Mucosa of rectum (tissue), 2 donors: ENCODE data around the gene FAM184A.
"Not testable (repeated sequence)": the region's sequence is repeated elsewhere in the genome, so short reads cannot be mapped to it uniquely, and the experiment has no call there.

Experiments used
- H3K27ac ChIP-seq, 2 donors: one replicate each; pipeline ENCODE4 v1.7.0; 2013; ENCODE audit warnings: inconsistent platforms in 2 of 2, low read depth in 2 of 2, low read length in 2 of 2
- H3K27me3 ChIP-seq, 2 donors: one replicate each; pipeline ENCODE4 v1.7.0; 2013; ENCODE audit warnings: low read length in 2 of 2; ENCODE audit not compliant: control insufficient read depth in 2 of 2, insufficient read depth in 2 of 2
- H3K36me3 ChIP-seq, 2 donors: one replicate each; pipeline ENCODE4 v1.7.0; 2013; ENCODE audit warnings: low read length in 2 of 2; ENCODE audit not compliant: control insufficient read depth in 2 of 2, insufficient read depth in 2 of 2
- H3K4me1 ChIP-seq, 2 donors: one replicate each; pipeline ENCODE4 v1.7.0; 2013; ENCODE audit warnings: low read length in 2 of 2, mild to moderate bottlenecking in 1 of 2; ENCODE audit not compliant: control insufficient read depth in 2 of 2, insufficient read depth in 2 of 2
- H3K4me3 ChIP-seq, 2 donors: one replicate each; pipeline ENCODE4 v1.7.0; 2013; ENCODE audit warnings: low read length in 2 of 2
- H3K9ac ChIP-seq, 2 donors: one replicate each; pipeline ENCODE4 v1.7.0; 2013; ENCODE audit warnings: low read length in 2 of 2, low read depth in 1 of 2, mild to moderate bottlenecking in 1 of 2
- H3K9me3 ChIP-seq, 2 donors: one replicate each; pipeline ENCODE4 v1.7.0; 2013; ENCODE audit warnings: low read length in 2 of 2; ENCODE audit not compliant: control insufficient read depth in 2 of 2
- donor health status: healthy.
- donor health status: Normal muscosa, but diverticular disease.

The FAM184A gene

DNA sequence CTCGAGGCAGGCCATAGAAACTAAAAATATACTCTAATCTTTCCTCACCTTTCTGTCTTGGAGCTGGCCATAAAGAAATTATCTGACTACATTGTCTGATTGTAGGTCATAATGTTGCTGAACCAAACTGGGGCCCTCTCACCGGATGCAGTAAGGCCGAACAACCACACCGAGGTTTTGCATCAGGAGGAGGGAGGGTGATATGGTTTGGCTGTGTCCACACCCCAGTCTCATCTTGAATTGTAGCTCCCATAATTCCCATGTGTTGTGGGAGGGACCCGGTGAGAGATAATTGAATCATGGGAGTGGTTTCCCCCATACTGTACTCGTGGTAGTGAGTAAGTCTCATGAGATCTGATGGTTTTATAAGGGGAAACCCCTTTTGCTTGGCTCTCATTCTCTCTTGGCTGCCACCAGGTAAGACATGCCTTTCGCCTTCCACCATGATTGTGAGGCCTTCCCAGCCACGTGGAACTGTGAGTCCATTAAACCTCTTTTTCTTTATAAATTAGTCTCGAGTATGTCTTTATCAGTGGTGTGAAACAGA, 19.4 kb upstream of the FAM184A start:
- not testable (repeated sequence) for H3K9ac ChIP-seq, H3K4me1 ChIP-seq, H3K27me3 ChIP-seq, H3K4me3 ChIP-seq, H3K9me3 ChIP-seq, H3K27ac ChIP-seq, H3K36me3 ChIP-seq

DNA sequence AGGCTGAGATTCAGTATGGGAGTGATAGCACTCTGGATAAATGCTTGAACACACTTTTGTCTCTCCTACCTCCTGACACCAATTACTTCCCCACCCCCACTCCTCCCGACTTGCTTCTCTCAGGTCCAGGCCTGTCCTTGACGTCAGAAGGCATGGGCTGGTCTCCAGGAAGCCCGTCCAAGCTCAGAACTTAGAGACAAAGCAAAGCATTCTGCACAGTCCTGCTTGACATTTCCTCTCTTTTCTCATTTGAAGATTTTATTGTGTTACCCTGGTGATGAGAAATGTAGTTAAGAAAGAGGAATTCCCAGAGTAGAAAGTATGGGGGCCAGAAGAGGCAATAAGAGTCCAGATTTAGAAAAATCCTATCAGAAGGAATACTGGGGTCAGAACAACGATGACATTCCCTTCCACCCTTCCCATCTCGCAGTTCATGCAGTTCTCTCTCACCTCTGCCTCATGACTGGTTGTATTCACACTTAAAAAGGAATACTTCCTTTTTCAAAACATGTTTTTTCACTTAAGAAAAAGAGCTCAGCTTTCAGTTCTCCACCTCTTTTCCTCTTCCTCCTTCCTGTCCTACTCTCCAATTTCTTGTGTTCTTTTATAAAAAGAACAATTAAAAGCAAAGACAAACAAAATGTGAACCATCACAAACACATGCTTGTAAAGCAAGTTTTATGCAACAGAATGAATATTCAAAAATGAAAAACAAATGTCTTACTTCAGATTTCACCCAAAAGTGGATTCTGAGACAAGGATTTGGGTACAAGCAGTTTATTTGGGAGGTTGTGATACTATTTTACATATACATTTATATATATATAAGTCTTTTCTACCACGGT, 18.5 kb upstream of the FAM184A start:
- Histone ChIP-seq H3K4me1 (no peaks in the 10 kb centered on the region), H3K4me3 (no peak overlapping the region), H3K36me3 (no peaks in the 10 kb centered on the region), H3K9ac (no peak overlapping the region), H3K9me3 (no peaks in the 10 kb centered on the region), H3K27me3 (no peaks in the 10 kb centered on the region), H3K27ac (no peak overlapping the region)

DNA sequence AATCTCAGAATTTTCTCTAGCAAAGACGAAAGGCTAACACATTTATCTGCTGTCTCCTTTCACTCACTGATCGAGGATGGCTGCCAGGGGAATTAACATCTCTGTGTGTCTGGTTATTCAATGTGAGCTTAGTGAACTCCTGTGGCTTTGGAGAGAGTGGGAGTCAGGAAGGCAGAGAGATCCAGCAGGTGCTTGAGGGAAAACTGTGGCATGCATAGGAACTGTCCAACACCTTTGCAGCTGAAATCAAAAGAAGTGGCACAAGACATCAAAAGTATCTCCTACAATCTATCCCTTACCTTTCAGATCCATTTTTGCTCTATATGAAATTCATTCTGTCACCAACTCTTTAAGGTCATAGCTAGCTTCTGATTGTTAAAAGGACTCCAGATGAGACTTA, 11.8 kb upstream of the FAM184A start:
- Histone ChIP-seq H3K4me3 (no peak overlapping the region), H3K36me3 (no peaks in the 10 kb centered on the region), H3K9ac (no peak overlapping the region), H3K9me3 (no peaks in the 10 kb centered on the region), H3K27ac (no peak overlapping the region), H3K4me1 (no peaks in the 10 kb centered on the region), H3K27me3 (no peaks in the 10 kb centered on the region)

DNA sequence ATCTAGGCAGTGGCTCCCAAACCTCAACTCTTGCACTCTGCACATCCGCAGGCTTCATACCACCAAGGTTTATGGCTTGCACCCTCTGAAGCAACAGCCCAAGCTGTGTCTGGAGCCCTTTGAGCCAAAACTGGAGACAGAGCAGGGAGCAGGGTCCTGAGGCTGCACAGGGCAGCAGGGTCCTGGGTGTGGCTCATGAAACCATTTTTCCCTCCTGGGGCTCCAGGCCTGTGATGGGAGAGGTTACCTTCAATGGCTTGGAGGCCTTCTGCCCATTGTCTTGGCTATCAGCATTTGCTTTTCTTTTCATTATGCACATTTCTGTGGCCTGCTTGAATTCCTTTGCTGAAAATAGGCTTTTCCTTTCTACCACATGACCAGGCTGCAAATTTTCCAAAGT, 6.3 kb upstream of the FAM184A start:
- no peaks in the 10 kb centered on the region for H3K36me3 ChIP-seq
- no peaks in the 10 kb centered on the region for H3K9me3 ChIP-seq
- H3K4me3 ChIP-seq, result no peak overlapping the region
- no peaks in the 10 kb centered on the region for H3K4me1 ChIP-seq
- H3K9ac ChIP-seq, result no peak overlapping the region
- no peak overlapping the region for H3K27ac ChIP-seq
- peaks cover 0 to 4% of the 10 kb centered on the region in 2 donors for H3K27me3 ChIP-seq

DNA sequence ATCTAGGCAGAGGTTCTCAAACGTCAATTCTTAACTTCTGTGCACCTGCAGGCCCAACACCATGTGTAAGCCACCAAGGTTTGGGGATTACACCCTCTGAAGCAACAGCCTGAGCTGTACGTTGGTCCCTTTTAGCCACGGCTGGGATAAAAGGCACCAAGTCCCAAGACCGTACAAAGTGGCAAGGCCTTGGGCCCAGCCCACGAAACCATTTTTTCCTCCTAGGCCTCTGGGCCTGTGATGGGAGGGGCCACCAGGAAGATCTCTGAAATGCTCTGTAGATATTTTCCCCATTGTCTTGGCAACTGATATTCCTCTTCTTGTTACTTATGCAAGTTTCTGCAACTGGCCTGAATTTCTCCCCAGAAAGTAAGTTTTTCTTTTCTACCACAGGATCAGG, 4.5 kb upstream of the FAM184A start:
- Histone ChIP-seq H3K27ac (no peak overlapping the region), H3K9ac (no peak overlapping the region), H3K4me3 (no peak overlapping the region), H3K4me1 (peaks cover 1 to 3% of the 10 kb centered on the region in 2 donors), H3K27me3 (peaks cover 0 to 5% of the 10 kb centered on the region in 2 donors), H3K9me3 (no peaks in the 10 kb centered on the region), H3K36me3 (no peaks in the 10 kb centered on the region)

DNA sequence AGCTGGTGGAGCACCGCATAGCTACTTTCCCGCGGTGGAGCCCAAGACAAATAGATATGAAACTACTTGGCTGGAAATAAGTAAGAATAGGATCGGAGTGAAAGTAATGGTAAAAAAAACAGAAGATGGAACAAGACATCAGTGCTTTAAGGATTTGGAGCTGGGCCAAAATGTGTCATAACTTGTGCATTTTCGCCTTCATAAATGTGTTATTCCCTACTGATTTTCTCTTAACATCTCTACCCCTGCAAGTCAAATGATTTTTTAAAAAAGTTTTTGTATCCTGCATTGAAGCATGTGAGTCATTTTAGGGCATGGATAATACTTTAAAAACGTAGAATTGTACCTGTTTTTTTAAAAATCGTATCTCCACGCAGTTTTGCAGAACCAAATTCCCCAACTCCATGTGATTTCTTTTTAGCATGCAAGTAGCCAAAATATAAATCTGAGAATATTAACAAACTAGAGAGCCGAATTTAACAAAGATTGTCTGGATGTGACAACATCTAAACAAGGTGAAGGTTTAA, 882 bp upstream of the FAM184A start:
- H3K27ac ChIP-seq, result no peak overlapping the region
- H3K9ac ChIP-seq, result peak overlapping the region; percentile 36 to 52
- H3K4me3 ChIP-seq, result peak overlapping the region; percentile 60 to 83

DNA sequence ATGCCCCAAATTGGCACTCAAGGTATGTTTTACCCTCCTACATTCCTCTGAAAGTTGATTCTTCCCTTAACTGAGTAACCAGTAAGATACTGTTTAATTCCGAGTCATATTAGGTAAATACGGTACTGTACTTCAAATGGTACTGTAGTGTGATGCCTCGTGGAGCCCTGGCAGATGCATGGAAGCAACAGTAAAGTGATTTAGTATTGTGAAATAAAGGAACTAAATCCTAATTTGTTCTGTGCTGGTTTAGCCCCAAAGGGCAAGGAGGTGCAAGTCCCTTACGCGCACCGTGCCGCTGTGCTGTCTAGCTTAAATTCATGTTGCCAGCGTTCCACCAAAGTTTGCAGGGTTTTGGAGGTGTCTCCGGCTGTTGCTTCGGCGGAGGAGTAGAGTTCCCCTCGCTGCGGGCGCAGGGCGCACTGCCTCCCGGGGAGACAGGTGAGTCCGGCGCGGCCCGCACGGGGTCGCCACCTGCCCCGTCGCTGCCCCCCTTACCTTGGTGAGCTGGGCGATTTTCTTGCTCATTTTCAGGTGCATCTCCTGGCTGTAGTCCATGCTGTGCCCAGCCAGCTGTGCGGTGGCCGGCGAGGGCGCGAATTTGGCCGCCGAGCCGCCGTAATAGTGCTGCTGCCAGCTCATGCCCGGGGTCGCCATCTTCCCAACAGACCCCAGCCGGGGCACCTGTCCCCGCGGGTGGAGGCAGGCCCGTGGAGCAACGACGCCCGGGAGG, 655 bp downstream of the FAM184A start:
- H3K9ac ChIP-seq, result peak overlapping the region in 1 of 2 donors; percentile 52
- H3K36me3 ChIP-seq, result no peaks in the 10 kb centered on the region
- peaks cover 4 to 9% of the 10 kb centered on the region in 2 donors for H3K27me3 ChIP-seq
- no peaks in the 10 kb centered on the region for H3K9me3 ChIP-seq
- no peak overlapping the region for H3K27ac ChIP-seq
- peak overlapping the region; percentile 60 to 66 for H3K4me3 ChIP-seq
- peaks cover 3 to 5% of the 10 kb centered on the region in 2 donors for H3K4me1 ChIP-seq

More for the DNA sequence above, 882 bp upstream of the FAM184A start:
- no peaks in the 10 kb centered on the region for H3K9me3 ChIP-seq
- peaks cover 3 to 5% of the 10 kb centered on the region in 2 donors for H3K4me1 ChIP-seq
- peaks cover 4 to 9% of the 10 kb centered on the region in 2 donors for H3K27me3 ChIP-seq
- no peaks in the 10 kb centered on the region for H3K36me3 ChIP-seq

DNA sequence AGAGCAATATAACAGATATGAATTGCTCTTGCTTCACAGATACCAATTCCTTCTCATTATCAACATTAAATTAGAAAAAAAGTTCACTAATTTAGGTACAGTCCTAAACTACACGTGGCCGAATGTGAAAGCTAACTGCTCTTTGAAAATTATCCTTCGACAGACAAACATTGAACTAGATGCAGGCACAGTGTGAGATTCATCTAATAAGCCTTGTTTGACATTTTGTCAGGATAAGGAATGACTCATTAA, 1.1 kb downstream of the FAM184A start:
- peaks cover 3 to 5% of the 10 kb centered on the region in 2 donors for H3K4me1 ChIP-seq
- H3K27ac ChIP-seq, result no peak overlapping the region
- no peaks in the 10 kb centered on the region for H3K9me3 ChIP-seq
- H3K9ac ChIP-seq, result no peak overlapping the region
- H3K27me3 ChIP-seq, result peaks cover 4 to 9% of the 10 kb centered on the region in 2 donors
- no peaks in the 10 kb centered on the region for H3K36me3 ChIP-seq
- peak overlapping the region in 1 of 2 donors; percentile 66 for H3K4me3 ChIP-seq

DNA sequence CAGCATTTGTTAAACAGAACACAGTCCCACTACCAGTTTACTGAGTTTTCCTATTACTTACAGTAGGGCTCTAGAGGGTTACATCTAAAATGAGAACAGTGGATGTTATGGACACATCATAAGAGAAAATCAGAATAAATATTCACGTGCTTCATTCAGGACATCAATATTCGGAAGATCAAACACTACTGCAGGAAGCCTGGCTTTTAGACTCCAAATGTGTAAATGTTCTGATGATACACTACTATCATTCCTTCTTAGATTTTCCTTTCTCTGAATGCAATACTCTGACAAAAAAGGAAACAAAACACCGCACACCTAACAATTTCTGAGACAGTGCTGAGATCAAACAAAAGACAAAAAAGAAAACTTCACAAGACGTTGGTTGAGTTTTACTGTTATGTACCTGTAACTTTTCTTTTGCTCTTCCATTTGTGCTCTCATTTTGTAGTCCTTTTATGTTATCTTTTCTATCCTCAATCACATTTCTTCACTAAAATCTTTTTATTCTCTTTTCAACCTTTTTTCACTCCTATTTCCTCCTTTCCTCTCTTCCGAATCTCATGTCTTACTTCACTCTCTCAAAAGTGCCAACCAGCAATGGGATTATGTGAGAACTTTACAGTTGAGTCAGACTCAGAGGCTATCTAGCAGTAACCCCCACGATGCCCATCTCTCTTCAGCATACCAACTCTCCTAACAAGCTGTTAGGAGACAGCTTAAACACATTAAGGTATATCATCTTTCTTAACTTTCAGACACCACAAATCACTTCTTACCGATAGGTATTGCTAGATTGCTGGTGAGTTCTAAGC, 1.7 kb downstream of the FAM184A start:
- no peaks in the 10 kb centered on the region for H3K9me3 ChIP-seq
- peak overlapping the region in 1 of 2 donors; percentile 66 for H3K4me3 ChIP-seq
- no peak overlapping the region for H3K27ac ChIP-seq
- no peaks in the 10 kb centered on the region for H3K36me3 ChIP-seq
- H3K27me3 ChIP-seq, result peaks cover 4 to 9% of the 10 kb centered on the region in 2 donors
- peaks cover 3 to 5% of the 10 kb centered on the region in 2 donors for H3K4me1 ChIP-seq
- H3K9ac ChIP-seq, result no peak overlapping the region
